GM06990 (cell line): ENCODE results near the gene AGAP6.
"Not testable (repeated sequence)": the region's sequence is repeated elsewhere in the genome, so short reads cannot be mapped to it uniquely, and the experiment has no call there.

Experiments
- DNase-seq: peaks from one replicate; pipeline ENCODE4 v3.0.0-alpha.2; 2011; ENCODE audit not compliant: insufficient read length; ENCODE audit errors: extremely low read depth
- H3K27me3 ChIP-seq: replicated peaks from 2 replicates; pipeline ENCODE4 v1.6.0; 2011; ENCODE audit warnings: low read length; ENCODE audit not compliant: control insufficient read depth, insufficient read depth
- H3K36me3 ChIP-seq: 2 replicates; pipeline ENCODE4 v1.5.1; 2011; ENCODE audit warnings: low read length; ENCODE audit not compliant: control insufficient read depth, insufficient read depth
- H3K4me3 ChIP-seq: replicated peaks from 2 replicates; pipeline ENCODE4 v1.5.1; 2011; ENCODE audit warnings: low read depth, mild to moderate bottlenecking, control low read depth, low read length
- TF ChIP-seq, protein P1 (sequence below): IDR thresholded peaks from 2 replicates; pipeline ENCODE4 v1.5.1; 2011; ENCODE audit warnings: low read length, control low read depth, mild to moderate bottlenecking, inconsistent platforms; ENCODE audit not compliant: insufficient read depth, poor library complexity, severe bottlenecking

The AGAP6 gene

GRCh38 chr10:49995321-49995720 lies 7.1 kb downstream of the AGAP6 start:
- not testable (repeated sequence) for DNase-seq, H3K36me3 ChIP-seq, H3K4me3 ChIP-seq, H3K27me3 ChIP-seq

- not testable (repeated sequence) for H3K27me3 ChIP-seq, H3K4me3 ChIP-seq, H3K36me3 ChIP-seq, DNase-seq
Observed at GRCh38 chr10:50014024-50014423, 25.8 kb downstream of the AGAP6 start.

DNA sequence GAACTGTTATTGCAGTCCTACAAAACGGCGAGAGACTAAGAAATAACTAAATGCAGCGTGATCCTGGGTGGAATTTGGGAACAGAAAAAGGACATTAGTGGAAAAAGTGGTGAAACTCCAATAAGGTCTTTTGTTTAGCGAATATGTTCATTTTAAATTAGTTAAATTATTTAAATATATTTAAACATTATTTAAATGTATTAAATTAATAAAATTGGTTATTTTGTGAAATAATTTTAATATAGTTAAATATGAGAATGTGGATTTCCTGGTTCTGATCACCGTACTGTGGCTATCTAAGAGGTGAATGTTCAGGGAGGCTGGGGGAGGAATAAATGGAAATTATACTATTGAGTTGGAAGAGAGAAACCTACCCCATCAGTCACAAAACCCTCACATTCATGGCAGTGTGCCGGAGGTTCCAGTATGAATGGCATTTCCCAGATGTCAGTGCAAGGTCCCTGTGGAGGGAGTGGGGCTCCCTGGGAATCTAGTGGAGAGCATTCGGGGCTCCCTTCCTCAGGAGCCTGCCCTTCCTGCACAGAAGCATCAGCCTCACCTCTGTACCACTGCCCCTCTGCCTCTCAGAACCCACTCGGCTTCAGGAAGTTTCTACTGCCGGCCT lies 27.5 kb downstream of the AGAP6 start:
- H3K4me3 ChIP-seq, DNase-seq, H3K36me3 ChIP-seq, H3K27me3 ChIP-seq: not testable (repeated sequence)

GRCh38 chr10:50016926-50017325 lies 28.7 kb downstream of the AGAP6 start:
- not testable (repeated sequence) for DNase-seq, H3K4me3 ChIP-seq

GRCh38 chr10:50017646-50018045 lies 29.4 kb downstream of the AGAP6 start:
- DNase-seq, H3K36me3 ChIP-seq, H3K4me3 ChIP-seq, H3K27me3 ChIP-seq: not testable (repeated sequence)

More at GRCh38 chr10:50016926-50017325, 28.7 kb downstream of the AGAP6 start:
- H3K27me3 ChIP-seq, H3K36me3 ChIP-seq: not testable (repeated sequence)

GRCh38 chr10:50019279-50019678 lies 31.1 kb downstream of the AGAP6 start:
- H3K4me3 ChIP-seq, H3K36me3 ChIP-seq, H3K27me3 ChIP-seq, DNase-seq: not testable (repeated sequence)

DNA sequence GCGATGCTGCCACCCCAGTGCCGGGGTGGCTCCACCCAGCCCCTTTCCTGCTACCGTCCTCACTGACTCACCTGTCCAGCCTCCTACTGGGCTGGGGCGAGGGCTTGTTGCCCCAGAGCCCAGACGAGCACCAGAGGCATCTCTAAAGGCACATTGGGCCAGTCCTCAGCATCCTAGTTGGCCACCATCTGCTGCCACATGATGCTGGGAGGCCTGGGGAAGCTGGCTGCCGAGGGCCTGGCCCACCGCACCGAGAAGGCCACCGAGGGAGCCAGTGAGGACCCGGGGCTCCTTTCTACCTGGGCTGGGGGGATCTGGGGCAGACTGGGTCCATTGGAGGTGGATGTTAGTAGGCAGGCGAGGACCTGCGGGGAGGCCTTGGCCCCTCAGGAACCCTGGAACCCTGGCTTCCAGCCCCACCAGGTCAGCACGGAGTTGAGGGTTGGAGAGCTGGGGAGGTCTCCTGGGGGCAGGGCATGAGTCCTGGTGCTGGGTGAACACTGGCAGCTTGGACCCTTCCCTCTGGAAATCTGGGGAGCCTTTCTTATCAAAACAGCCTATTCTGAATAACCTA lies 32.3 kb downstream of the AGAP6 start:
- H3K4me3 ChIP-seq, DNase-seq, H3K27me3 ChIP-seq, H3K36me3 ChIP-seq: not testable (repeated sequence)

DNA sequence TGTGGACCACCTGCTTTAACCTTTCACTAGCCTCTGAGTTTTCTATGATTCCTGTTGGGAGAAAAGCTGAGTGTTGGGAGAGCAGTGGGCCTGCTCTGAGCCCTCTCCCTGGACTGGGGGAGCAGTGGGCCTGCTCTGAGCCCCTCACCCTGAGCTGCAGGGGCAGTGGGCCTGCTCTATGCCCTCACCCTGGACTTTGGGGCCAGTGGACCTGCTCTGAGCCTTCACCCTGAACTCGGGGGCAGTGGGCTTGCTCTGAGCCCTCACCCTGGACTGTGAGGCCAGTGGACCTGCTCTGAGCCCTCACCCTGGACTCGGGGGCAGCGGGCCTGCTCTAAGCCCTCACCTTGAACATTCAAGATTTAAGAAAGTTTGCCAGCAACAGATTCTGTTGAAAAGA lies 33.4 kb downstream of the AGAP6 start:
- H3K4me3 ChIP-seq = no peak overlapping the region
- TF ChIP-seq, protein P1, sequence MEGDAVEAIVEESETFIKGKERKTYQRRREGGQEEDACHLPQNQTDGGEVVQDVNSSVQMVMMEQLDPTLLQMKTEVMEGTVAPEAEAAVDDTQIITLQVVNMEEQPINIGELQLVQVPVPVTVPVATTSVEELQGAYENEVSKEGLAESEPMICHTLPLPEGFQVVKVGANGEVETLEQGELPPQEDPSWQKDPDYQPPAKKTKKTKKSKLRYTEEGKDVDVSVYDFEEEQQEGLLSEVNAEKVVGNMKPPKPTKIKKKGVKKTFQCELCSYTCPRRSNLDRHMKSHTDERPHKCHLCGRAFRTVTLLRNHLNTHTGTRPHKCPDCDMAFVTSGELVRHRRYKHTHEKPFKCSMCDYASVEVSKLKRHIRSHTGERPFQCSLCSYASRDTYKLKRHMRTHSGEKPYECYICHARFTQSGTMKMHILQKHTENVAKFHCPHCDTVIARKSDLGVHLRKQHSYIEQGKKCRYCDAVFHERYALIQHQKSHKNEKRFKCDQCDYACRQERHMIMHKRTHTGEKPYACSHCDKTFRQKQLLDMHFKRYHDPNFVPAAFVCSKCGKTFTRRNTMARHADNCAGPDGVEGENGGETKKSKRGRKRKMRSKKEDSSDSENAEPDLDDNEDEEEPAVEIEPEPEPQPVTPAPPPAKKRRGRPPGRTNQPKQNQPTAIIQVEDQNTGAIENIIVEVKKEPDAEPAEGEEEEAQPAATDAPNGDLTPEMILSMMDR = no peak
- DNase-seq = no peak
- H3K27me3 ChIP-seq = no peaks in the 10 kb centered on the region
- no peaks in the 10 kb centered on the region for H3K36me3 ChIP-seq

DNA sequence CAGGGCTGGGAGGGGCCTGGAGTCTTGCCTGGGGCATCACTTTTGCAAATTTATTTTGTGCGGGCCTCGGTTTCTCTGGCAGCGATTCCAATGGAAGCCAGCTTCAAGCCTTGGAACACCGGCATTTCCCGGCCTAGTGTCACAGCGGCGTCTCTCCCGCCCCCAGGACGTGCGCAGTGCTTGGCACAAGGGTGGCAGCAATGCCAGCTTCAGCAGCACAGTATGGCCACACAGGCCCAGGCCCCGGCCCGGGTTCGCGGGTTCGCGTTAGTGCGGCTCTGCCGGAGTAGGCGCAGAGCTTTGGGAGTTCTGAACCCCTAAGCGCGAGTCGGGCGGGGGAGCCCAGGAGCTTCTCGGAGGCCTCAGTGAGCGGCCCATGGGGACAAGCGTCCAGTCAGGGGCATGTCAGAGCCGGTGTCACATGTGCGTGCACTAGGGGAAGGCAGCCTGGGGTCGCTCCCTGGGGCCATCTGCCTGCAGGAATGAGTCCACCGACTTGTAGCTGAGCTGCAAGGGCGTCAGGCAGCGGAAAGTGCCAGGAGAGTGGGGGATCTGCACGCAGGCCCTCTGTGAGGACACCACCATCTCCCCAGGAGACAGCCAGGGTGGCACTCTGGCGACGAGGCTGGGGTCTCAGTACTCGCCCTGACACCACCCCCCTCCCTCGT lies 36.6 kb downstream of the AGAP6 start:
- not testable (repeated sequence) for H3K27me3 ChIP-seq, H3K4me3 ChIP-seq, DNase-seq, H3K36me3 ChIP-seq

GRCh38 chr10:50025627-50026026 lies 37.4 kb downstream of the AGAP6 start:
- H3K4me3 ChIP-seq = no peak overlapping the region
- no peaks in the 10 kb centered on the region for H3K36me3 ChIP-seq
- TF ChIP-seq, protein P1 = no peak
- DNase-seq = no peak
- no peaks in the 10 kb centered on the region for H3K27me3 ChIP-seq
